Trophoblast cell (in vitro differentiated cells and primary cell): ENCODE results near the gene ALDOC.

Source experiments
- DNase-seq, 2 donors: peaks; one replicate each; pipeline ENCODE4 v3.0.0-alpha.2; 2016
- H2AFZ ChIP-seq: 2 replicates; pipeline ENCODE4 v1.6.1; 2013; ENCODE audit warnings: low read length, moderate library complexity, mild to moderate bottlenecking; ENCODE audit not compliant: insufficient read depth, poor library complexity
- H2AK5ac ChIP-seq: 2 replicates; pipeline ENCODE4 v1.6.1; 2013; ENCODE audit warnings: mild to moderate bottlenecking, low read length
- H2BK120ac ChIP-seq: 2 replicates; pipeline ENCODE4 v1.6.1; 2013; ENCODE audit warnings: low read length, mild to moderate bottlenecking, moderate library complexity; ENCODE audit not compliant: insufficient read depth, poor library complexity
- H2BK12ac ChIP-seq: 2 replicates; pipeline ENCODE4 v1.6.1; 2013; ENCODE audit warnings: mild to moderate bottlenecking, low read length, moderate library complexity
- H2BK5ac ChIP-seq: 2 replicates; pipeline ENCODE4 v1.6.1; 2013; ENCODE audit warnings: low read length, low read depth, moderate library complexity, mild to moderate bottlenecking; ENCODE audit not compliant: poor library complexity
- H3K14ac ChIP-seq: 2 replicates; pipeline ENCODE4 v1.6.1; 2013; ENCODE audit warnings: mild to moderate bottlenecking, low read length
- H3K18ac ChIP-seq: 2 replicates; pipeline ENCODE4 v1.6.1; 2013; ENCODE audit warnings: mild to moderate bottlenecking, low read length
- H3K23ac ChIP-seq: 2 replicates; pipeline ENCODE4 v1.6.1; 2013; ENCODE audit warnings: low read length
- H3K27ac ChIP-seq: 2 replicates; pipeline ENCODE4 v1.5.1; 2013; ENCODE audit warnings: low read depth, mild to moderate bottlenecking, inconsistent platforms, low read length, moderate library complexity
- H3K27me3 ChIP-seq: 2 replicates; pipeline ENCODE4 v1.6.1; 2013; ENCODE audit warnings: inconsistent platforms, mild to moderate bottlenecking, low read length, moderate library complexity; ENCODE audit not compliant: insufficient read depth
- H3K36me3 ChIP-seq, 2 experiments: 1 replicate in 1 of 2; 2 replicates in 1 of 2; pipeline ENCODE4 v1.6.1; 2013; ENCODE audit warnings: low read length in 2 of 2, mild to moderate bottlenecking in 2 of 2, moderate library complexity in 1 of 2; ENCODE audit not compliant: insufficient read depth in 2 of 2, control insufficient read depth in 1 of 2
- H3K4ac ChIP-seq: 2 replicates; pipeline ENCODE4 v1.6.1; 2013; ENCODE audit warnings: low read depth, mild to moderate bottlenecking, low read length, moderate library complexity
- H3K4me1 ChIP-seq, 2 experiments: 1 replicate in 1 of 2; 2 replicates in 1 of 2; pipeline ENCODE4 v1.6.1; 2013; ENCODE audit warnings: low read length in 2 of 2, mild to moderate bottlenecking in 2 of 2, moderate library complexity in 1 of 2; ENCODE audit not compliant: insufficient read depth in 2 of 2, control insufficient read depth in 1 of 2
- H3K4me2 ChIP-seq: 2 replicates; pipeline ENCODE4 v1.6.1; 2013; ENCODE audit warnings: inconsistent platforms, mild to moderate bottlenecking, low read length, moderate library complexity
- H3K4me3 ChIP-seq: 2 replicates; pipeline ENCODE4 v1.5.1; 2013; ENCODE audit warnings: mild to moderate bottlenecking, low read depth, low read length, inconsistent platforms
- H3K79me1 ChIP-seq: one replicate; pipeline ENCODE4 v1.6.1; 2013; ENCODE audit warnings: low read length
- H3K79me2 ChIP-seq: 2 replicates; pipeline ENCODE4 v1.6.1; 2013; ENCODE audit warnings: low read length, mild to moderate bottlenecking; ENCODE audit not compliant: control insufficient read depth, insufficient read depth, poor library complexity
- H3K9ac ChIP-seq: 2 replicates; pipeline ENCODE4 v1.6.1; 2013; ENCODE audit warnings: mild to moderate bottlenecking, low read length
- H3K9me3 ChIP-seq: 2 replicates; pipeline ENCODE4 v1.6.1; 2013; ENCODE audit warnings: low read depth, mild to moderate bottlenecking, control low read depth, inconsistent platforms, low read length; ENCODE audit not compliant: insufficient read depth
- H4K12ac ChIP-seq: 2 replicates; pipeline ENCODE4 v1.6.1; 2013; ENCODE audit warnings: low read depth, mild to moderate bottlenecking, low read length, moderate library complexity
- H4K8ac ChIP-seq: 2 replicates; pipeline ENCODE4 v1.6.1; 2013; ENCODE audit warnings: low read depth, mild to moderate bottlenecking, low read length, moderate library complexity
- H4K91ac ChIP-seq: one replicate; pipeline ENCODE4 v1.6.1; 2013; ENCODE audit warnings: low read depth, mild to moderate bottlenecking, low read length, moderate library complexity
- WGBS: extraction: QIAGEN DNeasy Blood & Tissue Kit; methylation state at CpG from one replicate; pipeline ENCODE4 v1.1.7; 2013; ENCODE audit warnings: missing lambda C conversion rate; ENCODE audit not compliant: insufficient read length, insufficient coverage; ENCODE audit errors: extremely low coverage; 5-methylcytosine and 5-hydroxymethylcytosine counted together

The ALDOC gene

DNA sequence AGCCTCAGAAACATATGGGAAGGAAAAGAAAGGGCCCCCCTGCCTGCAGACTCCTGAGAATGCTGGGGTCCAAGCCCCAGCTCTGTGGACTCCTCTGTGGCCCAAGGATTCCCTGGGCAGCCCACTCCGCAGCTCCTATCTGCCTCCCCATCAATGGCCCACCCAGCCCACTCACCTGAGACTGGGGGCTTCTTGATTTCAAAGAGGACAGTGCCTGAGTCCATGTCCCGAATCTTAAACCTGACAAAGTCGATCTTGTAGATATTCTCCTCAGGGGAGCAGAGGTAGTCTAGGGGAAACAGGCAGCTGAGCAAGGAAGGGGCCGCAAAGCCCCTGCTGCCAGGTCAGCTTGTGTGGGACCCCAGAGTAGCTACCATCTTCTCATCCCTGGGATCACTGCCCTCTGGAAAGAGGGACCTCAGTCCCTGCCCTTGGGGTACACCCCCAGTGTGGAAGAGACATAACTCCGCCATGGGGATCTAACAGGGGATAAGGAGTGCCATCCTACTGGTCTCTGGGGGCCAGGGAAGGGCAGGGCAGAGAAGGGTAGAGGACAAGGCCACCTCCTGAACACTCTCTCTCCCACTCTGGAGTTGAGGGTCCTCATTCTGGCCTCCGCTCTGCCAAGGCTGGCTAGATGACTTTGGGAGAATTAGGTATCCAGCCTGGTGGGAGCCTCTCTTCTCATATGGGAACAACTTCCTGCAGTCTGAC is 28.1 kb downstream of the ALDOC start:
- H3K18ac ChIP-seq, result no peak overlapping the region
- DNase-seq, result no peak
- no peak overlapping the region for H2BK120ac ChIP-seq
- no peak overlapping the region for H4K12ac ChIP-seq
- no peak overlapping the region for H4K8ac ChIP-seq
- peaks cover 2% of the 10 kb centered on the region for H3K9me3 ChIP-seq
- no peak overlapping the region for H2AK5ac ChIP-seq
- H3K27ac ChIP-seq, result no peak overlapping the region
- no peak overlapping the region for H3K4ac ChIP-seq
- no peak overlapping the region for H3K4me2 ChIP-seq
- WGBS, result no CpG with 5 or more reads among the region's 6 CpGs
- no peak overlapping the region for H2BK12ac ChIP-seq
- no peak overlapping the region for H3K23ac ChIP-seq
- H3K36me3 ChIP-seq, result peaks cover 11 to 19% of the 10 kb centered on the region in 2 experiments
- H3K14ac ChIP-seq, result no peak overlapping the region
- H3K9ac ChIP-seq, result no peak overlapping the region
- H2BK5ac ChIP-seq, result no peak overlapping the region
- peaks cover 5% of the 10 kb centered on the region for H3K79me2 ChIP-seq
- H3K79me1 ChIP-seq, result peaks cover 5% of the 10 kb centered on the region
- no peak overlapping the region for H4K91ac ChIP-seq
- H2AFZ ChIP-seq, result no peak overlapping the region
- no peaks in the 10 kb centered on the region for H3K27me3 ChIP-seq
- no peak overlapping the region for H3K4me3 ChIP-seq
- peaks cover 8 to 9% of the 10 kb centered on the region in 2 experiments for H3K4me1 ChIP-seq

DNA sequence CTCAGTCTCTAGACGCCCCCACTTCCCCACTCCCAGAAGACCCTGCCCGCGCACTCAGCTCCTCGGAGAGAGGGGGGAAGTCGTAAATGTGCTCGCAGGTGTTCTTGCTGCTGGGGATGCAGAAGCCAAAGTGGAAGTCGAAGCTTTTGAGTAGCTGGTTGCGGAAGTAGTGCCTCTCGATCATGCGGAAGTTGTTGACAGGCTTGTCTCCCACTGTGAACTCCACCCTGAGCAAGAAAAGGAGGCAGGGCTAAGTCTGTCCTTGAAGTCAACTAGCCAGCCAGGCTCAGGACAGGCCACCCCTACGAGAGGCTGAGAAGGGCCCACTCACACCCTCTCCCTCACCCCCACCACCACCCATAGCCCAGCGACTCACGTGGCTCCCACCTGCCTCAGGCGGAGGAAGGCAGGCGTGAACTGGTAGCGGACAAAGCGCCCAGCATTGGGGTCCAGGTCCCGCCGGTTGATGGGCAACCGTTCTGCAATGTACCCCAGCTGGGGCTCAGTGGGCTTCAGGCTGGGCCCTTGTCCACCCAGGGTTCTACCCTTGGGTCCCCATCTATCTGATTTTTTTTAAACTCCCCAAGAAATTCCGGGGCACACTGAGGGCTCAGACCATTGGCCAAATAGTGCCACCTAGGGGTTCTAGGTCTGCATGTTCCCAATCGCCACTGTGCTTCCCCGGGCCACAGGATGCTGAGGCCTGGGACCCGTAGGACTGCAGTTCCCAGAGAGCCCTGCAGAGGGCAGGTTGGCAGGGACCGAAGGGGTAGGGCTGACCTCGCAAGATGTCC is 28.9 kb downstream of the ALDOC start:
- WGBS, result no CpG with 5 or more reads among the region's 26 CpGs
- no peak overlapping the region for H3K4ac ChIP-seq
- H3K36me3 ChIP-seq, result peaks cover 10 to 15% of the 10 kb centered on the region in 2 experiments
- H3K27ac ChIP-seq, result no peak overlapping the region
- H3K4me2 ChIP-seq, result no peak overlapping the region
- peaks cover 5% of the 10 kb centered on the region for H3K79me2 ChIP-seq
- H3K27me3 ChIP-seq, result no peaks in the 10 kb centered on the region
- no peak overlapping the region for H4K91ac ChIP-seq
- no peak overlapping the region for H2BK5ac ChIP-seq
- H3K23ac ChIP-seq, result no peak overlapping the region
- H3K4me3 ChIP-seq, result no peak overlapping the region
- H2AK5ac ChIP-seq, result no peak overlapping the region
- no peak overlapping the region for H2AFZ ChIP-seq
- no peak overlapping the region for H3K14ac ChIP-seq
- H3K4me1 ChIP-seq, result peaks cover 7 to 8% of the 10 kb centered on the region in 2 experiments
- peak; percentile 32 to 76 for DNase-seq
- H3K18ac ChIP-seq, result no peak overlapping the region
- no peak overlapping the region for H2BK12ac ChIP-seq
- no peak overlapping the region for H4K12ac ChIP-seq
- peaks cover 2% of the 10 kb centered on the region for H3K9me3 ChIP-seq
- no peak overlapping the region for H2BK120ac ChIP-seq
- H3K9ac ChIP-seq, result no peak overlapping the region
- no peak overlapping the region for H4K8ac ChIP-seq
- peaks cover 5% of the 10 kb centered on the region for H3K79me1 ChIP-seq

DNA sequence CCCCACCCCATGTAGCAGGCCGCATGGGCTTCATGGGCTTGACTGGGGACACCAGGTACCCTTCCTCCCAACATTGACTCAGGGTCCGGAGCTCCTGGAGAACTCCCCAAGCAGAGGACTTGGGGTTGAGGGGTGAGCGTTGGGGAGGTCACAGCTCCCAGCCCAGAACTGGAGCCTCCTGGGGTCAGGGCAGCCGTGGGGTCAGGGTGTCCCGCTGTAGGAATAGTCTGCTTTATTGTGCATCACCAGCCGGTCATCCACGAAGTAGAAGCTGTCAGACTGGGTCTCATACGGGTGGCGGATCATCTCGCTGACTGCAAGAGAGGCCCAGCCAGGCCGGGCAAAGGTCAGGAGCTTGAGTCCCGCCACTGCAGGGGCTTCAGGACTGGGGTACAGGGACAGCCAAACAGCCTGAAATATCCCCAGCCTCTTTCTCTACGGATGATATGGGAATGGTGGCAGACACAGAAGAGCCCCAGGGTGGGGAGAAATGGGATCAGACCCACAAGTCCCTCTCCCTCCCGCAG is 29.5 kb downstream of the ALDOC start:
- Histone ChIP-seq H3K79me1 (peaks cover 3% of the 10 kb centered on the region), H3K14ac (no peak overlapping the region), H3K27me3 (no peaks in the 10 kb centered on the region), H2BK12ac (no peak overlapping the region), H3K4me3 (no peak overlapping the region), H2AK5ac (no peak overlapping the region), H3K9ac (no peak overlapping the region), H3K4me2 (no peak overlapping the region), H4K12ac (no peak overlapping the region), H2AFZ (no peak overlapping the region), H4K91ac (no peak overlapping the region), H3K23ac (no peak overlapping the region), H2BK120ac (no peak overlapping the region), H3K79me2 (peaks cover 3% of the 10 kb centered on the region), H3K36me3 (peaks cover 10 to 15% of the 10 kb centered on the region in 2 experiments), H3K18ac (no peak overlapping the region), H3K4me1 (peaks cover 5 to 6% of the 10 kb centered on the region in 2 experiments), H2BK5ac (no peak overlapping the region), H3K27ac (no peak overlapping the region), H4K8ac (no peak overlapping the region), H3K4ac (no peak overlapping the region), H3K9me3 (peaks cover 2% of the 10 kb centered on the region)
- no peak for DNase-seq
- no CpG with 5 or more reads among the region's 14 CpGs for WGBS

DNA sequence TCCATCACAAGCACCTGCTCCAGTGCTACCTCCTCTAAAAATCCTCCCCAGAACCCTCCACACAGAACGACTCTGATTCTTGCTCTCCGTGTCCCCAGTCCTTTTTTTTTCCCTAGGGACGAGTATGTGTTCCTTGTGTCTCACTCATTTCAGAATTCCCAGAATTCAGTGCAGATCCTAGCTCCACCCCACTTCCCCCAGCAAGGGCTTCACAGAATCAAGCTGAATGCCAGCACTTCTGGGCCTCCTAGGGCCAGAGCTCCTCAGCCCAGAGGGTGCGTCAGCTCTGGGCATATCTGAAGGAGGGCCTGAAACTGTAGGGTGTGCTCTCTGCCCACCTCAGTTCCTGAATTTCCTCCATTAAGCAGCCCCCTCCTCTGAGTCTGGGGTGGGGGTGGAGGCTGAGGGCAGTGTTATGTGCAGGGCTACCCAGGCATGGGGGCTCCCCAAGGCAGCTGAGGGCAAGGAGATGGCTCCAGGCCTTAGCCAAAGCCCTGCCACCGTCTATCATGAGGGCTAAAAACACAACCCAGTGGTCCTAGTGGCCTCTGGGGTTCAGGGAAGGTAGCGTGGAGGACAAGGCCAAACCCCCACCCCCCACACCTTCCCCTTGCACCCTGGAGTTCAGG is 30.8 kb downstream of the ALDOC start:
- peaks cover 2% of the 10 kb centered on the region for H3K9me3 ChIP-seq
- no peak overlapping the region for H3K4me2 ChIP-seq
- H4K91ac ChIP-seq, result no peak overlapping the region
- no peak overlapping the region for H3K4ac ChIP-seq
- DNase-seq, result no peak
- H3K79me2 ChIP-seq, result no peaks in the 10 kb centered on the region
- no peak overlapping the region for H2AFZ ChIP-seq
- H4K8ac ChIP-seq, result no peak overlapping the region
- H2BK12ac ChIP-seq, result no peak overlapping the region
- no peak overlapping the region for H2BK120ac ChIP-seq
- H3K27me3 ChIP-seq, result no peaks in the 10 kb centered on the region
- H3K4me3 ChIP-seq, result no peak overlapping the region
- no peak overlapping the region for H3K18ac ChIP-seq
- H3K36me3 ChIP-seq, result peaks cover 10 to 15% of the 10 kb centered on the region in 2 experiments
- no CpG with 5 or more reads among the region's 6 CpGs for WGBS
- H2AK5ac ChIP-seq, result no peak overlapping the region
- no peak overlapping the region for H3K27ac ChIP-seq
- no peak overlapping the region for H3K9ac ChIP-seq
- H3K79me1 ChIP-seq, result no peaks in the 10 kb centered on the region
- H2BK5ac ChIP-seq, result no peak overlapping the region
- no peak overlapping the region for H3K23ac ChIP-seq
- H4K12ac ChIP-seq, result no peak overlapping the region
- no peak overlapping the region for H3K14ac ChIP-seq
- H3K4me1 ChIP-seq, result no peaks in the 10 kb centered on the region
